Activated gamma-delta T cell (primary cell): ENCODE data around the gene CLCN3.
"Not testable (repeated sequence)": the region's sequence is repeated elsewhere in the genome, so short reads cannot be mapped to it uniquely, and the experiment has no call there.

Experiments
- DNase-seq: peaks from one replicate; lab custom pipeline; 2025; lab: John Stamatoyannopoulos, UW
- total RNA-seq, 2 donors: gene quantifications; one replicate each; lab custom pipeline; 2026; lab: John Stamatoyannopoulos, UW

Gene CLCN3
- total RNA-seq: 151 to 169 reads per million in 2 donors

DNA sequence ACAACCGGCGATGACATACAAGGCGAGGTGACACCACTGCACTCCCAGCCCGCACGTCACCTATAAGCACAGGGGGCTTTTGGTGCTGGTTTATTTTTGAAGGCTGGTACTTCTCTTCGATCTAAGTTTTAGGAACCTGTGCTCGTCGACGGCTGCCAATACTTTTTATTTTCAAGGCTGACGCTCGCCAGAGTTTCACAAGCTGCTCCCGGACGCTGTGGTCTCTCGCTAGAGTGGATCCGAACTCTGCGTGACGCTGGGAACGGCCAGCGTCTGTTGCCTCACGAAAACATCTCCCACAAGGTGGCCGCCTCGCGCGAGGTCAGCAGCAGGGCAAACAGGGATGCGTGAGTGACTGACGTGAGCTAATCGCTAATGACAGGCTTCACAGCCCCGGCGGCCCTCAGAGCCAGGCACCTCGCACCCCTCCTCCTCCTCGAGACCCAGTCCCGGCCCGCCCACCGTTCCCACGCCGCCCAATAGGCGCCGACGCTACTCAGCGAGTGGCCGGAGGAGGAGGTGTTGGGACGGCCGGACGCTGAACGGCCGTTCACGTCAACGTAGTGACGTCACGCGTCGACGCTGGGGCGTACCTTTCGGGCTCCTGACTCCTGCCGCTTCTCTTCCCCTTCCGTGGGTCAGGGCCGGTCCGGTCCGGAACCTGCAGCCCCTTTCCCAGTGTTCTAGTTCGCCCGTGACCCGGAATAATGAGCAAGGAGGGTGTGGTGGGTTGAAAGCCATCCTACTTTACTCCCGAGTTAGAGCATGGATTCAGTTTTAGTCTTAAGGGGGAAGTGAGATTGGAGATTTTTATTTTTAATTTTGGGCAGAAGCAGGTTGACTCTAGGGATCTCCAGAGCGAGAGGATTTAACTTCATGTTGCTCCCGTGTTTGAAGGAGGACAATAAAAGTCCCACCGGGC, at the start of gene CLCN3:
Gene CLCN3 (plus strand): TSS at position 621 of the 922 bp plus-strand sequence. CDS start 15,351 bp downstream, outside the sequence.
- peak; percentile 87 for DNase-seq

DNA sequence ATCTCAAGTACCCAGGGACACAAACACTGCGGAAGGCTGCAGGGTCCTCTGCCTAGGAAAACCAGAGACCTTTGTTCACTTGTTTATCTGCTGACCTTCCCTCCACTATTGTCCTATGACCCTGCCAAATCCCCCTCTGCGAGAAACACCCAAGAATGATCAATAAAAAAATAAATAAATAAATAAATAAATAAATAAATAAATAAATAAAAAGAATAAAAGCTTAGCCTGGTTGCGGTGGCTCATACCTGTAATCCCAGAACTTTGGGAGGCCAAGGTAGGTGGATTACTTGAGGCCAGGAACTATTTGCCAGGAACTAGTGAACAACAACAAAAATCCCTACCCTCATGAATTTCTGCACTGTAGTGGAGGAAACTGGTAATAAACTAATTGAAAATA, 49.4 kb upstream of the CLCN3 start:
- DNase-seq: not testable (repeated sequence)

DNA sequence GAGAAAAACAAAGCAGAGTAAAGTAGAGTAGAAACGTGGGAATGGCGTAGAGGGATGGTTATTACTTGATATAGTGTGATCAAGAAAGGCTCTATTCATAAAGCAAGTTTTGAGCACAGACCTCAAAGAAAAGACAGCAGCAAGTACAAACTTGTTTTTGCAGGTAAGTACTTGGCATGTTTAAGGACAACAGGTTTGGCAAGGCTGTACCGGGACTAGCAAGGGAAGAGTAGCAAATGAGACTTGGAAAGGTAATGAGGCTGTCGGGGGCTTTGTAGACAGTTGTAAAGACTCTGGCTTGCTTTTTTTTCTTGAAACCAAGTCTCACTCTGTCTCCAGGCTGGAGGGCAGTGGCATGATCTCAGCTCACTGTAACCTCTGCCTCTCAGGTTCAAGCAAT, 48.9 kb upstream of the CLCN3 start:
- no peak for DNase-seq

DNA sequence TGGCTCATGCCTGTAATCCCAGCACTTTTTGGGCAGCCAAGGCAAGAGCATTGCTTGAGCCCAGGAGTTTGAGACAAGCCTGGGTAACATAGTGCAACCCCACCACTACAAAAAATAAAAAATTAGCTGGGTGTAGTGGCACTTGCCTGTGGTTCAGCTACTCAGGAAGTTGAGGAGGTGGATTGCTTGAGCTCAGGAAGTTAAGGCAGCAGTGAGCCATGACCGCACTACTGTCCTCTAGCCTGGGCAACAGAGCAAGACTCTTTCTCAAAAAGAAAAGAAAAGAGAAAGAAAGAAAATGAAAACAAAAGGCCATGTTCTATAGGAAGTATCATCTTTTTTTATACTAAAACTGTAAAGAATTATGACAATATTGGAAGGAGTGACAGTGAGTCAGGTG, 46.5 kb upstream of the CLCN3 start:
- DNase-seq: no peak

DNA sequence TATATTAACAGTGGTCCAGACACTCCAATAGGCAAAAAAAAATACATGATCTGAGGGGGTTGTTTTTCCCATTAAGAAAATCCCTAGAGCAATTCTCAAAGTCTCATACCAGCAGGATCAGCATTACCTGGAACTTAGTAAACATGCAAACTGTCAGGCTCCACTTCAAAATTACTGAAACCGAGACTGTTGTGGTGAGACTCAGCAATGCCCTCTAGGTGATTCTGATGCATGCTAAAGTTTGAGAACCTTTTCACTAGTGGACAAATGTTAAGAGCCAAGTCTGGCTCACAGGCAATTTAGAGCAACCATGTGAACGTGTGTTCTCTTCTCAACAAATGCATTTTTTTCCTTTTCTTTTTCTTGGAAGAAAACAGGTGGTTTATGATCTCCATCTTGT, 38.2 kb upstream of the CLCN3 start:
- no peak for DNase-seq

DNA sequence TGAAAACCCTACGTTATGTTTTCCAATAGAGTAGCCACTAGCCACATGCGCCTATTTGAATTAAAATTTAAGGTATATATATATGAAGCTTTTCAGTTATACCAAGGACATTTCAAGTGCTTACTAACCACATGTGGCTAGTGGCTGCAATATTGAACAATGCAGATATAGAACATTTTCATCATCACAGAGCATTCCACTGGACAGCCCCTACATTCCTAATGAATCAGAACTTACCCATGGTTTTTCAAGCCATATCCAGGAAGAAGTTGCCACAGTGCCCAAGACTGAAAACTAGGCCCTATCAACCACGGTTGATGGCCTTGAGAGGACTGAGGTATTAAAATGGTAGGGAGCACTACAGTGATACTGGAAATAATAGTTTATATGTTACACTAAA, 37.7 kb upstream of the CLCN3 start:
- no peak for DNase-seq

DNA sequence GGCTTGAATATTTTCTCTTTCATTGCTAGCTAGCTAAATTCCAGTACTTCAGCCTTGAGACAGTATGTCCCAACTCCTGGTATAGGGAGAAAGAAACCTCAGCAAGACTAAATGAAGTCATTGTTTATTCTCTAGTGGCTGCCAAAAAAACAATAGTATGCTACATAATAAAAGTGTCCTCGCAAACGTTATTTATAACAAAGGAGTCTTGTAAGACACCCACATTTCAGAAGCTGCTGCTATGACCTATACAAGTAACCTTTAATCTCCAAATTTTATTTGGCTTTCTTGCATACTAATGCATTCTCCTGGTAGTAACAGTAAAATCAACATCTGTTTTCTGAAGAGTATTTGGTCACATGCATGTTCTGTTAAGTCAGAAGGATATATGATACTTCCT, 36.8 kb upstream of the CLCN3 start:
- DNase-seq: no peak

DNA sequence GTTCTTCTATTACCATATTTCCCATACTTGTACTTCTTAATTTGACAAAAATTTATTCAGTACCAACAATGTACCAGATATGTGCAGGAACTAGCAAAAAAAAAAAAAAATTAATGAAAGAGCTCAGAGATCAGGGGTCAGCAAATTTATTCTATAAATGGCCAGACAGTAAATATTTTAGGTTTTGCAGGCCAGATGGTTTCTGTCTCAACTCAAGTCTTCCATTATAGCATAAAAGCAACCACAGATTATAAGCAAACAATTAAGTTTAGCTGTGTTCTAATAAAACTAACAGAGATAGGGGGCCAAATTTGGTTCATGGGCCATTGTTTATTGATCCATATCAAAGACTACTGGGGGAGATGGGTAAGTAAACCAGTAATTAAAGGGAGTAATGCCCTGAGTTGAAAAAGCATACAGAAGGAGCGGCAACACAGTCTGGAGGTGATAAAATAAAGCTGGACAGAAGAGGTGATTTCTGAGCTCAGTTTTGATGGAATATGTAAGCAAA, 27.3 kb upstream of the CLCN3 start:
- DNase-seq: no peak

DNA sequence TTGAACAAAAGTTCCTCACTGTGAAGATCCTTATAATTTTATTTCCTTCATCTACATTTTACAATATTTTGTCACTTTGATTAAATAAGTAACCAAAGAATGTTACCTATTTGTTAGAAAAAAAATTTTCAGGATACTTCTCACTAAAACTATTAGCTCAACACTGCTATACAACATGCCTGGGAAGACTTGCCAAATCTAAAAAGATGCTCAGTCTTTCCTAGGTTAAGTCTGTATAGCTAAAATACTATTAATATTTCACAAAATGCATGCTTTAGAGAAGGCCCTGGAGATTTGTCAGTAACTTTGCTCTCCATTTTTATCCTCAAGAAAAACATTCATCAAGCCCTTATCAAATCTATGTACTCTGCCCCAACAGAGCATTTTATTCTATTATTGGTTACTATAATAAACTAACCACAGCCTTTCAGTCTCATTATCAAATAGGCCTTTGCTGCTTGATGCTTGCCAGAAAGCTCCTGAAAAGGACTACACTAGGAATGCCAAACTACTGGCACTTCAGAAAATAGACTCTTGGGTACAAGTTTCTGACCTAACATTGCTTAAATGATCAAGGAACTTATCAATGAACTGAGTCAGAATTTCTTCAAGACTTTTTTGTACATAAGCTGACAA, 25.7 kb upstream of the CLCN3 start:
- DNase-seq: no peak

DNA sequence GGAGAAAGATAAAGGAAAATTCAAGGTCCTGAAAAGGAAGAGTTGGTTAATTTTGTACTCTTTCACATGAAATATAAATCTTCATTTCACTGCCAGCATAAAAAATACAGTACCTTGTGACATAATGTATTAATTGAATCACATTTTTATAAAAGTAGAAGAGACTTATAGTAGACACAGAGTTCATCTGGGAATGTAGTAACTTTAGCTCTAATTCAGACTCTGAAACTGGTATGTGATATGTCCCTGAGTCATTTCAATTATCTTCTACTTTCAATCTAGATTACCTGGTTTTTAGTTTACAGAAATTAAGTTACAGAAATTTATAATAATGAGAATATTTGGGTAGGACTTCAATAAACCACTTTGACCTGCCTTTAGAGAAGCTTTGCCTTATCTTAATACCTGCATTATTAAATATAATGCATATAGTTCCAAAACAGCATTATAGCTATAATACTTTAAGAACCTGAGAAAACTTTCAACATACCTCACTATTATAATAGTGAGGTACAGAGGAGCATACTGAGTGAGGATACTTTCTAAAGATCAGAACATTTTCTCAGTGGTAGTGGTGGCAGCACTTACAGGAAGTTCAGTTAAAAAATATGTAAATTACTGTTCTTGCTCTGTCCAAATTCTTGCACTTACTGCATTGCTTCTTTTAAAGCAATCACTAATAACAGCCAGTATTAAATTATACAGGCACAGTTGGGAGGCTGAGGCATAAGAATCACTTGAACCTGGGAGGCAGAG, 19.2 kb upstream of the CLCN3 start:
- no peak for DNase-seq

DNA sequence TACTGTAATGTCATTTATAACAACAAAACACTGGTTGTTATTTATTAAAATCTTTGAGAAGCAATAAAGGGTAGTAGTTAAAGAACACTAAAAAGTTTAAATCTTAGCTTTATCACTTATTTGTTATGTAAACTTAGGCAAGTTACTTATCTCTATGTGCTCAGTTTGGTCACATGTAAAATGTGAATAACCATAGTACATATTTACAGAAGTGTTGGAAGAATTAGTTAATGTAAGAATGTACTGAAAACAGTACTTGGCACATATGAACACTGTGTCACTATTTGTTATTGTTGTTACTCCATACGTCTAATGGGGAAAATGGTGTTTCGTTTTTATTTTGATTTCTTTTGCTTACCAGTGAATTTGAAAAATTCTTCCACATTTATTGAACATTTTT, 17.1 kb upstream of the CLCN3 start:
- no peak for DNase-seq

DNA sequence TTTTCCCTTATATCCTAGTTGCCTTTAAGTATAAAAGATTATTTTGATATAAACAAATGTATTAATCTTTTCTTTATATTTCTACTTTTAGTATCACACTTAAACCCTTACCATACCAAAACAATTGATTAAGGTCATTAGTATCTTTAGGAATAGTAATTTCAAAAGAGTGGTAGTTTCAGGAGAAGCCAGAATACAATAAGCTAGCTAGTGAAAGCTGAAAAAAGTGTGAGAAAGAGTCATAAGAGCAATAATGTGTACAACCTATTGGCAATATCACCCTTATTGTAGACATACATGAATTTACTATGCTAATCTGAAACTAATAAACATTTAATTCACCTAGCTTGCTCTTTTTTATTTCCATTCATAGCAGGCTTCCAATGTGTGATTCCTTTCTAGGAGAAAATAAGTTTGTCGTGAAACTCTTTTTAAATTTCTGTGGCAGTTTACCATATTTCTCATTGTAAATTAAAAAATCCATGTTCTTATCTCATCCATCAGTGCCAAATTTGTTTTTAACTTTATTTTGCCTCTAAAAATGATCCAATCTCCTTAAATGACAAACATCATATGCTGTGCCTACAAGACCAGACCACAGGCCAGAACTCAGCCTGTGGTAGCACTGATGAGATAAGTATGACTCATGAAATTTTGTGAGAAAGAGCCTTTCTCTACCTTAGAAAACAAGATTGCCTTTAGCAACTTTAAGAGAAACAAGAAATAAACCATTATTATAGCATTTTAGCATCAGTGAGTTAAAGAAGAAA, 16.1 kb upstream of the CLCN3 start:
- DNase-seq: no peak

DNA sequence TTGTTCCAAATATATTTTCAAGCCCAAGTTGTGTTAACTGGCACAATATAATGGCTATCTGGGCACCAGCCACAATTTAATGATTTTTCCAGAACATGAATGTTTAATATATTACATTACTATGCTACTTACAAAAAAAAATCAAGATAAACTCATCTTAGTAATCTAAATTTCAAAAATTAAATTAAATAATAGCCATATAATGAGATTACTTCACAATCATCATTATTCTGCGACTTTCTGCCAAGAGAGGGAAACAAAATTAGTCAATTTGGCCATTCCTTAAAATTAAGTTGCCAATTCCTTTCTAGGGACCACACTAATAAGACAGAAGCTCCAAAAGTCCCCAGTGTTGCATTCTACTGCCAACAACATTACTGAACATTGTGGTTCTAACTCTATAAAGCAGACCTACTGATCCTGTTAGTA, 15.5 kb upstream of the CLCN3 start:
- no peak for DNase-seq

DNA sequence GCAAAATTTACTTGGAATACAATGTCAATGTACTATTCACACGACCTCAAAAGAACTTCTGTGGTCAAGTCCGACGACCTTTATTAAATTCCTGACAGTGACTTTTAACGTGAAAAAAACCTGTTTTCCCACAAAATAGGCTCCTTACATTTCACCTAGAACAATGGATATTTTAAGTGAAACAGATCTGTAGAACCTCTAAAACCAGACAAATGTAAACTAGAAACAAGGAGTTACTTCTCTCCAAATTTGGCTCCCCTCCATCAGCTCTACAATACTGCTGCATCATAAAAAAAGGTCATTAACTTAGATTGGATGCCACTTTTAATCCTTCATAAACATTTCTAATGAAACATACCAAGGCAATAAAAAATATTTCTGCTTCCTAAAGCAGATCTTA, 9.2 kb upstream of the CLCN3 start:
- DNase-seq: no peak

DNA sequence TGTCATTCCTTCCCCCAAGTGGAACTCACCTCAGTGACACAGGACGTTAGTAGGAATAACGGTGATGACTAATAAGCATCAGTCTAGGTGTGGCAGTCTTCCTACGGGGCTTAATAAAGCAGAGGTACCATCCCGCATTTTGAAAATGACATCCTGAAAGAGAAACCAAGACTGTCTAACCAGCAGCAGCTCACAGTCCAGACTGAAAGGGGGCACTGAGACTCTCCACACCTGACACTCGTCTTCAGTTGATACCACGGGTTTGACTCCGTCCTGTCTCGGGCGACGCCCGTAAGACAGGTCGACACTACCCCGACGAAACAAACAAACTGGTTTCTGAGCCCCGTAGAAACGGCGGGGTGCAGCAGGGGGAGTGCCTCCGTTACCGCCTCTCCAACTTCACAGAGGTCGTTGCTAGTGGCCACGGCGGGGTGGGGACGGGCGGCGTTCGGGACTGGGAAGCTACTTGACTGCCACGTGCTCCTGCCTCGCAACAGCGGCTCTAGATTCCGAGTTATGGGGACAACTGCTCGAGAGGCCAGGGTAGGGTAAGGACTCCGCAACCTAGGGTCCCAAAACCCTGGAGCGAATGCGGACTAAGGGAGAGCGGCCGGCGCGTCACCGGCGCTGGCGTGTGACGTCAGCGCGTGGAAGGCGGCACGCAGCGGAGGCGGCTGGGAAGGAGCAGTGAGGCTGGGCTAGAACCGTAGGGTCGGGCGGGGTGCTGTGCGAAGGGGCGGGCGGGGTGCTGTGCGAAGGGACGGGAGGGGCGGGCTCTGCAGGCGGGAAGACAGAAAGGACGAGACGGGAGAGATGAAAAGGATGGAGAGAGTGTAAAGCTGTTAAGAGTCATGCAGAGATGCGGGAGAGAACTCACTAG, 8.1 kb upstream of the CLCN3 start, which contains the start of gene NEK1:
Gene NEK1 (minus strand): TSS at position 593 of the 880 bp plus-strand sequence. CDS start 9,953 bp downstream, outside the sequence.
- peak; percentile 75 for DNase-seq

DNA sequence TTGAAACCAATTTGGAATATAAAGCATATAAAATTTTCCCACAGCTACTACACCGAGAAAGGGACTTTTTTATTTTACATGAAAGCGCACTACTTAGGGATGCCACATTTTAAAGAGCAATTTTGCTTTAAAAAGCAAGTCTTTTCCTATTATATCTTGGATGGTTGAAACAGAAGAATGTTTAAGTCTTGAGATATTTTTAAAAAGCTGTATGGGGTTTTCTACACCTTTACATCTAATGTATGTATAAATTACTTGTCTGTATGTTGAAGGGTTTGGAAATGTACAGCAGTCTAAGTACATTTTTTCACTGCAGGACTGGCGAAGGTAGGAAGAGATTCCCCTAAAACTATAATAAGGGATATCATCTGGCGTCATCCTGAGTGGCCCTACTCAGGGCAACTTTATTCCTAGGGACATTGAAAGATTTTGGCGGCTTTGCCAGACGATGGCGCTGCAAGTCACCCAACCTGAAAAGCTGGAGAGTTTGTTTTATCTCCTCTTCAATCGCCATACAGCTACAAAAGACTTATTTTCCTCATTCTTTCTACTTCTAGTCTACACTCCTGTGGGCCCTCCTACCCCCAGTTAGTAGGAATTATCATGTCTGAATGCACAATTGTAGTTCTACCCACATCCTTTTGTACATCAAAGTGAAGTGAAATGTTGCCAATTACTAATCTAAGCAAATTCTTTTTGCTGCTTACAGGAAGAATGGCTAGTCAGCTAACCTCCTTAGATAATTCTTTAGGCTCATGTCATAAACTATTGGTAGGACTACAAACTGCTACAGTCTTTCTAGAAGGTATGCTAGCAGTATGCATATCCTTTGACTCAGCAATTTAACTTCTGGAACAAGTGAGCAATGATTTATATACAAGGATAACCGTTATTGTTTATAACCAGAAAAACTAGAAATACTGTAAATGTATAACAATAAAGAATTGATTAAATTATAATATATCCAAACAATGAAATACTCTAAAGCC, 7.2 kb upstream of the CLCN3 start:
- DNase-seq: no peak

DNA sequence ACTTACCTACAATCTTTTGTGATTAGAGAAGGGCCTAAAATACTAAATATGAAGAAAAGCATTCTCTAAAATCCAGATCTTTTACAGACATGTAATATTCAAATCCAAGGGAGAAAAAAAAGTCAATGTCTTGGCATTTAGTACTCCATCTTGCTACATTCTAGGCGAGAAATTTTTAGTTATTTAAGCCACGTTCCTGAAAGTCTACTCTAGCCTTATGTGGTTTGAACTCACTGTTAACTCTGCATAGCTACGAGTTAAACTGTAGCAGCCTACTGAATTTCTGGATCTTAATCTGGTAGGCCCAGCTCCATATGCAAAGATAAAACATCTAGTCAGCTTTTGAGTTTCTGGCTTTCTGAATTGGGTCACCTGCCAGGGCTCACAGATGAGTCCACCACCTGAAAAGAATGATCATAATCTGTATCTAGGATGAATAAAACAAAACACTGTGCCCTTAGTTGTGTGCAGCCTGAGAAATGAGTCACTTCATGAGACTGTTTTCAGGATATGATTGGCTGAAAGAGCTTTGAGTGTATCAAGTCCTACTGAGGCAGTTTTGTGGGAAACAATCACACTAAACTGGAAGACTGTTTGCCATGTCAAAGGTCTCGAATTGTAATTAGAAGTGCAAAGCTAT, 4.8 kb upstream of the CLCN3 start:
- no peak for DNase-seq

DNA sequence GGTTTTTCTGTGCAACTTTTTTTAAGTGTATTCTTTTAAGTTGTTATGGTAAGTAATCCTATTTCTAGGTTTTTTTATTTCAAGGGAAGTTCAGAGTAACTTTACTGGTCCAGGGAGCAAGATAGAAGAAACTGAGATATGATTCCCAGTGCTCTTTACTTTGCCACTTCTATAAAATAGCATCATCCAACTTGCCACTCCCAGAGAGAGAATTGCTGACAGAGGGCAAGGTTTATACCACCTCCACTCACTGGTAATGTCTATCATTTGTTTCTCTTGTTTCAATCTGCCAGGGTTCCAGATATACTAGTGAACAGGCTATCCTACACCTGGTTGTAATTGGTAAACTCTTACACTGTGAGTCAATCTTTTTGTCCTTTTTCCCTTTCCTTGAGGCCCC, 3.5 kb upstream of the CLCN3 start:
- DNase-seq: no peak

DNA sequence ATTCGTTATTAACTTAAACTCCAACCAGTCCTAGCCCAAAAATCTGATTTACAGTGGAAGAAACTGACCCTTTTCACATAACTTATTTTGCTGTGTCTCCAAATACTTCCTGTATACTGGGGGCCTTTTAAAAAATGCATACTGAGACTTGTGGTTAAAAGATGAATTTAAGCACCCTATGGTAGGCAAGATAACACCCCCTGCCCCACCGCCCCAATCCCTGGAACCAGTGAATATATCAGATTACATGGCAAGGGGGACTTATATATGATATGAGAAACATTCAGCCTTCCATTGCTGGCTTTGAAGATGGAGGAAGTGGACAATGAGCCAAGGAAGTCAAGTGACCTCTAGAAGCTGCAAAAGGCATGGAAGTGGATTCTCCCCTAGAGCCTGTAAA, 3.1 kb upstream of the CLCN3 start:
- no peak for DNase-seq
